GM11168 (cell line): ENCODE measurements around the gene PIK3R5.

Experiments used
- in situ Hi-C: fragments of 300-500 bp; cut with MboI; formaldehyde crosslinking; loops from one replicate; pipeline ENCODE4 v1.12.0; 2022; ENCODE audit warnings: low sequenced_read_pairs; ENCODE audit not compliant: unreplicated experiment

Gene PIK3R5

DNA sequence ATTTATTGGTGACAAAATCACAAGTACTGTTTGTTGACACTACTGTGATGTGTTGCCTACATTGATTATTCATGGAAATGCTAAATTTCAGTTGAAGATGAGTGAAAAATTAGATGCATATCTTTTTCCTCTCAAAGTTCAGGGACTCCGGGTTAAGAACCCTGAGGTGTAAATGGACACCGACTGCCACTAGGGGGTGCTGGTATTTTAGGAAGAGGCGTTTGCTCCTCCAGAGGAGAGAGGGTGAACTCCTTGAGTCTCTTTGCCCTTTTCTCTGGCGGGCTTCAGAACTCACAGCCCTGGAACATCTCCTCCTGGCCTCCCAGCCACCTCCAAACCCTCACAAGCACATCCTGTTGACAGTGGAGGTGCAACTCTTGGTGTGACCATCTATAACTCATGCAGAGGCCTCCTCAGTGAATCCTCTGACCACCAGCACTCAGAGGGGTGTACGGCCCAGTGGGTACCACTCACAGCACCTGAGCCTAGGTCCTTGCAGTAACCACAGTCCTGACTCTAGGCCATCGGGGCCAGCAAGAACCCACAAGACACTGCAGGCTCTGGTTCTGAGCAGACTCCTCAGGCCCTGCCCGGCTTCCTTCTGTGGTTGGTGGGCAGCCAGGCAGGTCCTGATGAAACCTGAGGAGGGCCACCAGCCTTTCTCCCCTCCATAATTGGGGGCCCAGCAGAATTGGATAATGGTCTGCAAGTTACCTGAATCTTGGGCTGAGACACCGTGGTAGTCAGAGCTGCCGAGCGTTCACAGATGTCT, 26.2 kb upstream of the PIK3R5 start:
- in situ Hi-C loops: loop anchor here (25.0 kb wide), 1 partner anchor 579 kb away; no protein-coding TSS in a partner anchor

DNA sequence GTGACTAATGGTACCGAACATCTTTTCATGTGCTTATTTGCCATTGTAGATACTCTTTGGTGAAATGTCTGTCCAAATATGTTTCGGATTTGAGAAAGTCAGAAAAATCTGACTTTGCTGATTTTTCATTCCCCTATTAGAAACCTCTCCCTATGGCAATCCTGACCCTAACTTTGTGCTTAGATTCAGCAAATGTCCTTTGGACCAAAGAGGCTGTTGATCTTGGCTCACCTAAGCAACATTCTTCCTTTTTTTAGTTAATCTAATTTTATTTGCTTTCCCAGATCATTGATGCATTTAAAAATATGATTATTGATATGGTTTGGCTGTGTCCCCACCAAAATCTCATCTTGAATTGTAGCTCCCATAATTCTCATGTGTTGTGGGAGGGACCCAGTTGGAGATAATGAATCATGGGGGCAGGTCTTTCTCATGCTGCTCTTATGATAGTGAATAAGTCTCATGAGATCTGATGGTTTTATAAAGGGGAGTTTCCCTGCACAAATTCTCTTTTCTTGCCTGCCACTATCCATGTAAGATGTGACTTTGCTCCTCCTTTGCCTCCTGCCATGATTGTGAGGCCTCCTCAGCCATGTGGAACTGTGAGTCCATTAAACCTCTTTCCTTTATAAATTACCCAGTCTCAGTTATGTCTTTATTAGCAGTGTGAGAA, 22.9 kb upstream of the PIK3R5 start:
- in situ Hi-C loops: loop anchor here (25.0 kb wide), 1 partner anchor 576 kb away; no protein-coding TSS in a partner anchor

- in situ Hi-C loops: loop anchor here (25.0 kb wide), 1 partner anchor 574 kb away; no protein-coding TSS in a partner anchor
Observed at GRCh38 chr17:8986295-8986694, 20.8 kb upstream of the PIK3R5 start.

GRCh38 chr17:8985054-8985701, 19.7 kb upstream of the PIK3R5 start:
- in situ Hi-C loops: loop anchor here (25.0 kb wide), 1 partner anchor 573 kb away; no protein-coding TSS in a partner anchor

DNA sequence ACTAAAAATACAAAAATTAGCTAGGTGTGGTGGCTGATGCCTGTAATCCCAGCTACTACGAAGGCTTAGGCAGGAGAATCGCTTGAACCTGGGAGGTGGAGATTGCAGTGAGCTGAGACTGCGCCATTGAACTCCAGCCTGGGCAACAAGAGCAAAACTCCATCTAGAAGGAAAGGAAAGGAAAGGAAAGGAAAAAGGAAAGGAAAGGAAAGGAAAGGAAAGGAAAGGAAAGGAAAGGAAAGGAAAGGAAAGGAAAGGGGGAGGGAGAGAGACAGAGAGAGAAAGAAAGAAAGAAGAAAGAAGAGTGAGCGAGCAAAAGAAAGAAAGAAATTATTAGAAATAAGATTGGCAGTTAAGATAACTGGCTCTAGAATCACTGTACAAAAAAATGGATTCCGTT, 18.7 kb upstream of the PIK3R5 start:
- in situ Hi-C loops: loop anchor here (25.0 kb wide), 1 partner anchor 572 kb away; no protein-coding TSS in a partner anchor

GRCh38 chr17:8981443-8981842, 15.9 kb upstream of the PIK3R5 start:
- in situ Hi-C loops: loop anchor here (25.0 kb wide), 1 partner anchor 569 kb away; no protein-coding TSS in a partner anchor

DNA sequence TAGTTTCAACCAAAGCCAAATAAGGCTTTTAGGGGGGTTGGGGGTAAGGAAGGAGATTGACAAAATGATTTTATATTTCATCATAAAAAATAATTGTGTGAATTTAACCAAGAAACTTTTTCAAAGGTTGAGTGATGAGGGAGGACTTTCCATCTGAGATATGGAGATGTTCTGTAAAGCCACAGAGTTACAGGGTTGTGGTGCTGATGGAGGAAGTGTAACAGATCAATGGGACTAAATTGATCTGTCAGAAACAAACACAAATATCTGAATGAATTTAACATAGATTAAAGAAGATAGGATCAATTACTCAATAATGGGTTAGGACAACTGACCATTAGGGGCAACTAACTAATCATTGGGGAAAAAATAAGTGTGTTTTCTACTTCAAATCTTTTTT, 14.2 kb upstream of the PIK3R5 start:
- in situ Hi-C loops: loop anchor here (25.0 kb wide), 1 partner anchor 567 kb away; no protein-coding TSS in a partner anchor

DNA sequence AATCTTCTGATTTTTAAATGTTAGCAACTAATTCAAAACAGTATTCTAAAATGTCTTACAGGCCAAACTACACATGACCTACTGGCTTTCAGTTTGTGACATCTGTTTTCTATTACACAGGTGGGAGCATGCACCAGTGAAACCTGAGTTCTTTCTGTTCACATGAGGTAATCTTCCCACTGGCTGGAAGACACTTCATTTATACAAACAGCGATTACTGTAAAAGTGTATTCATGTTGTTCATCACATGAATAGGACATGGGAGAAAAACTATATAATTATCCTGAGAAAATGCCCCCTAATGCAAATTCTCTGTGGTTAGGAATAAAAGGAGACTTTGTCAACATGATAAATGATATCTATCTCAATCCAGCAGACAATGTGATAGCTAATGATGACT, 11.1 kb upstream of the PIK3R5 start:
- in situ Hi-C loops: loop anchor here (25.0 kb wide), 1 partner anchor 564 kb away; no protein-coding TSS in a partner anchor

- in situ Hi-C loops: loop anchor here (25.0 kb wide), 1 partner anchor 563 kb away; no protein-coding TSS in a partner anchor
Observed at GRCh38 chr17:8975091-8975725, 9.7 kb upstream of the PIK3R5 start.

- in situ Hi-C loops: no loop called here
Observed at GRCh38 chr17:8969901-8970300, 4.4 kb upstream of the PIK3R5 start.

DNA sequence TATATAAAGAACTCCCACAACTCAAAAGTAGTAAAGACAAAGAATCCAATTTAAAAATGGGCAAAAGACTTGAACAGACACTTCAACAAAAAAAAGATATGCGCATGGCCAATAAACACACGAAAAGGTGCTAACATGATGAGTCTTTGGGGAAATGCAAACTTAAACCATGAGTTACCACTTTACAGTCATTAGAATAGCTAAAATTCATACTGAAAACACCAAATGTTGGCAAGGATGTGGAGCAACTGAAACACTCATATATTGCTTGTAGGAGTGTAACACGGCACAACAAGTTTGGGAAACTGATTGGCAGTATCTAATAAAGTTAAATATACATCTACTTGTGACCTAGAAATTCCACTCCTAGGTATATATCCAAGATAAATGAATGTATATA, 3.0 kb upstream of the PIK3R5 start:
- in situ Hi-C loops: no loop called here

- in situ Hi-C loops: no loop called here
Observed at GRCh38 chr17:8967861-8968260, 2.4 kb upstream of the PIK3R5 start.

- in situ Hi-C loops: no loop called here
Observed at GRCh38 chr17:8966926-8967325, 1.4 kb upstream of the PIK3R5 start.

GRCh38 chr17:8964801-8965393, 610 bp downstream of the PIK3R5 start:
- in situ Hi-C loops: no loop called here

- in situ Hi-C loops: no loop called here
Observed at GRCh38 chr17:8963647-8964258, 1.8 kb downstream of the PIK3R5 start.

GRCh38 chr17:8963014-8963413, 2.5 kb downstream of the PIK3R5 start:
- in situ Hi-C loops: no loop called here

DNA sequence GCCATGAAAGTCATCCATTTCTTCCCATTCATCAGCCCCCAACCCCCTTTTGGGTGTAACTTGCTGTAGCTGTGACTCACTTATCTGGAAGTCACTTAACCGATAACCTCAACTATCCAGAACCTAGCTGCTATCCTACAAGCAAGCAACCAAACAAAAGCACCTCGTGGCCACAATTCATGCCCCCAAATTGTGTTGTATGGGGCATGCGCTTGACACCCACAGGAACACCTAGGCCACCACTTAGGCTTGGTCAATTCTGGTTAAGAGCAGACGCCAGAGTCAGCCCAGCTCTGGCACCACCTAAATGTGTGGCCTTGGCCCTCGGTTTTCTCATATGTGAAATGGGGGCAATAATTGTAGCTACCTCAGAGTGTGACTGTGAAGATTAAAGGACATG, 3.7 kb downstream of the PIK3R5 start:
- in situ Hi-C loops: no loop called here

DNA sequence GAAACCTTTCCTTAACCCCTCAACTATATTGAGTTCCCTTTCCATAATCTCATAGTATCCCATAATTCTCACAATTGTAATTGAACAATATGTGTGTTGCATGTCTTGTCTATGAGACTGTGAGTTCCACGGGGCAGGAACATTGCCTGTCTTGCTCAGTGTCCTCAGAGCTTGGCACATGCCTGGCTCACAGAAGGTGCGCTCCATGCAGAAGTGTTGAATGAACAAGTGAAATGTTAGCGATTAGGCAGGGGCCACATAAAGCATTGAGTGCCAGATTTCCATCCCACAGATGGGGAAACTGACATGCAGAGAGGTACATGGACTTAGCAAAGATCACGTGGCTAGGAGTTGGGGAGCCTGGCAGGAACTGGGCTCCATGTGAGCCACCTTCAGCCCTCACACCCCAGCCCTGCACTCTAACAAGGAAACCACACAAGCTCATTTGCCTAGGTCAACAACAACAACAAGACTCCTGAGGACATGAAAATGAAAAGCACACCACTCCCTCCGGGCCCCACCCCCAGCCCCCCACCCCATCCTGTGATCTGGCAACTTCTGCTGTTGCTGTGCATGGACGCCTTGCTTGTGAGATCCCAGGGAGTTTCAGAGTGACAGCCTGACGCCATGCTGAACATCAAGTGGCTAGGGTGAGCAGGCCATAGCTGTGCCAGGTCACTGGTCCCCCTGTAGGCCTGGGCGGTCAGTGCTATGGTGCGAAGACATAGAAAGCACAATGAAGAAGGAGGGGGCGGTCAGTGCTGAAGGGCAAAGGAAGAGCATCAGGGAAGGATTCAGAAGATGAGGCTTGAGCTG, 5.0 kb downstream of the PIK3R5 start:
- in situ Hi-C loops: no loop called here
